ENCODE measurements around the gene SOX3. TPM values are rescaled to one million over a fixed set of nuclear protein-coding genes. Genes with fewer than 3 reads are reported as not detected.

The SOX3 gene
- total RNA-seq, 1 donor from 2014 or later: not detected

- no peak for DNase-seq (ENCODE audit: low read depth)
Measured at GRCh38 chrX:140495739-140496138, 9.1 kb downstream of the SOX3 start.

- DNase-seq (ENCODE audit: low read depth): no peak
Measured at GRCh38 chrX:140492066-140492994, 12.5 kb downstream of the SOX3 start.

- peak; percentile 0 for DNase-seq (ENCODE audit: low read depth)
Measured at GRCh38 chrX:140480765-140481164, 24.1 kb downstream of the SOX3 start.

- DNase-seq (ENCODE audit: low read depth): no peak
Measured at GRCh38 chrX:140477987-140478386, 26.9 kb downstream of the SOX3 start.

- DNase-seq (ENCODE audit: low read depth): no peak
Measured at GRCh38 chrX:140475025-140475424, 29.8 kb downstream of the SOX3 start.

- peak; percentile 19 for DNase-seq (ENCODE audit: low read depth)
Measured at GRCh38 chrX:140467211-140467610, 37.7 kb downstream of the SOX3 start.

Other genes with a start within 250 kb of the SOX3 start
- gene LINC00632, start 204.7 kb upstream of the SOX3 start, total RNA-seq: under 0.01 and 0.35 TPM in 2 replicates